Body of pancreas (tissue), 4 donors: ENCODE data around the gene SHISA7.
"Not testable (repeated sequence)": the region's sequence is repeated elsewhere in the genome, so short reads cannot be mapped to it uniquely, and the experiment has no call there.

Experiments
- POLR2A ChIP-seq, 3 donors: fragments of 450-650 bp; IDR thresholded peaks; one replicate each; pipeline ENCODE4 v1.6.1; 2016; ENCODE audit warnings: antibody characterized with exemption in 3 of 3, mild to moderate bottlenecking in 2 of 3
- TF ChIP-seq, protein P1 (sequence below), 7 experiments: fragments of 450-650 bp in 4 of 7; fragments of 200-600 bp in 3 of 7; sonication (generic) in 3 of 7; IDR thresholded peaks; one replicate each; pipeline ENCODE4 v1.5.1; 2016 to 2019; ENCODE audit warnings: antibody characterized with exemption in 7 of 7

DNA sequence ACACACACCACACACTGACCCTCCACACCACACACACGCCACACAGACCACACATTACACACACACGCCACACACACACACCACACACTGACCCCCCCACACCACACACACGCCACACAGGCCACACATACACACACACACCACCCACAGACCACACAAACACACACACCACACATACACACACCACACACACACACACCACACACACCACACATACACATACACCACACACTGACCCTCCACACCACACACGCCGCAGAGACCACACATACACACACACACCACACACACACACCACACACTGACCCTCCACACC, 5.0 kb upstream of the SHISA7 start:
- TF ChIP-seq, protein P1, sequence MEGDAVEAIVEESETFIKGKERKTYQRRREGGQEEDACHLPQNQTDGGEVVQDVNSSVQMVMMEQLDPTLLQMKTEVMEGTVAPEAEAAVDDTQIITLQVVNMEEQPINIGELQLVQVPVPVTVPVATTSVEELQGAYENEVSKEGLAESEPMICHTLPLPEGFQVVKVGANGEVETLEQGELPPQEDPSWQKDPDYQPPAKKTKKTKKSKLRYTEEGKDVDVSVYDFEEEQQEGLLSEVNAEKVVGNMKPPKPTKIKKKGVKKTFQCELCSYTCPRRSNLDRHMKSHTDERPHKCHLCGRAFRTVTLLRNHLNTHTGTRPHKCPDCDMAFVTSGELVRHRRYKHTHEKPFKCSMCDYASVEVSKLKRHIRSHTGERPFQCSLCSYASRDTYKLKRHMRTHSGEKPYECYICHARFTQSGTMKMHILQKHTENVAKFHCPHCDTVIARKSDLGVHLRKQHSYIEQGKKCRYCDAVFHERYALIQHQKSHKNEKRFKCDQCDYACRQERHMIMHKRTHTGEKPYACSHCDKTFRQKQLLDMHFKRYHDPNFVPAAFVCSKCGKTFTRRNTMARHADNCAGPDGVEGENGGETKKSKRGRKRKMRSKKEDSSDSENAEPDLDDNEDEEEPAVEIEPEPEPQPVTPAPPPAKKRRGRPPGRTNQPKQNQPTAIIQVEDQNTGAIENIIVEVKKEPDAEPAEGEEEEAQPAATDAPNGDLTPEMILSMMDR (IDR thresholded peaks at IDR 0.05), result not testable (repeated sequence)
- TF ChIP-seq POLR2A (IDR thresholded peaks at IDR 0.05), result not testable (repeated sequence)
